Subcutaneous adipose tissue (tissue), 4 donors: ENCODE measurements around the gene EPM2A. TPM values are rescaled to one million over a fixed set of nuclear protein-coding genes. Genes with fewer than 3 reads are reported as not detected.

Experiments used
- total RNA-seq, 4 donors: library from RNA; depleted of rRNA; stranded (reverse); fragments of >200 nt; gene quantifications; one replicate each; pipeline ENCODE4 v1.1.0, GENCODE V29; 2016
- TF ChIP-seq, protein P1 (sequence below): fragments of 450-650 bp; IDR thresholded peaks from one replicate; pipeline ENCODE4 v1.5.1; 2016; ENCODE audit warnings: low read depth, mild to moderate bottlenecking, control low read depth, antibody characterized with exemption, moderate library complexity

Gene EPM2A
- total RNA-seq, 4 donors from 2014 or later: 7.3 to 30.7 (median 19.4) TPM

DNA sequence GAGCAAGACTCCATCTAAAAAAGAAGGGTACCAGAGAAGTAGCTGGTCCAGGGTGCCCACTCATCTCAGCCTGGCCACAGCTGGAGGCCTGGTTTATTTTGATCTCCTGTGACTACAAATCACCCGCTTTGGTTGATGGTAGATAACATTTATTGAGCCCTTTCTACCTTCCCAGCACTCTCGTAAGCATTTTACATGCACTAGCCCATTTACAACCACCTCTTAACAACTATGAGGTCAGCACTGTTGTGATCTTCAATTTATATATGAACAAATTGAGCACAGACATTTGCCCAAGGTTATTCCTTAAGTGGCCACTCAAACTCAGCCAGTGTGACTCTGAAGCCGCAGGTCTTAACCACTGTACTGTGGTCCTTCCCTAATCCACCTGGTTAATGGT is 104.7 kb downstream of the EPM2A start:
- TF ChIP-seq, protein P1, sequence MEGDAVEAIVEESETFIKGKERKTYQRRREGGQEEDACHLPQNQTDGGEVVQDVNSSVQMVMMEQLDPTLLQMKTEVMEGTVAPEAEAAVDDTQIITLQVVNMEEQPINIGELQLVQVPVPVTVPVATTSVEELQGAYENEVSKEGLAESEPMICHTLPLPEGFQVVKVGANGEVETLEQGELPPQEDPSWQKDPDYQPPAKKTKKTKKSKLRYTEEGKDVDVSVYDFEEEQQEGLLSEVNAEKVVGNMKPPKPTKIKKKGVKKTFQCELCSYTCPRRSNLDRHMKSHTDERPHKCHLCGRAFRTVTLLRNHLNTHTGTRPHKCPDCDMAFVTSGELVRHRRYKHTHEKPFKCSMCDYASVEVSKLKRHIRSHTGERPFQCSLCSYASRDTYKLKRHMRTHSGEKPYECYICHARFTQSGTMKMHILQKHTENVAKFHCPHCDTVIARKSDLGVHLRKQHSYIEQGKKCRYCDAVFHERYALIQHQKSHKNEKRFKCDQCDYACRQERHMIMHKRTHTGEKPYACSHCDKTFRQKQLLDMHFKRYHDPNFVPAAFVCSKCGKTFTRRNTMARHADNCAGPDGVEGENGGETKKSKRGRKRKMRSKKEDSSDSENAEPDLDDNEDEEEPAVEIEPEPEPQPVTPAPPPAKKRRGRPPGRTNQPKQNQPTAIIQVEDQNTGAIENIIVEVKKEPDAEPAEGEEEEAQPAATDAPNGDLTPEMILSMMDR: no peak

DNA sequence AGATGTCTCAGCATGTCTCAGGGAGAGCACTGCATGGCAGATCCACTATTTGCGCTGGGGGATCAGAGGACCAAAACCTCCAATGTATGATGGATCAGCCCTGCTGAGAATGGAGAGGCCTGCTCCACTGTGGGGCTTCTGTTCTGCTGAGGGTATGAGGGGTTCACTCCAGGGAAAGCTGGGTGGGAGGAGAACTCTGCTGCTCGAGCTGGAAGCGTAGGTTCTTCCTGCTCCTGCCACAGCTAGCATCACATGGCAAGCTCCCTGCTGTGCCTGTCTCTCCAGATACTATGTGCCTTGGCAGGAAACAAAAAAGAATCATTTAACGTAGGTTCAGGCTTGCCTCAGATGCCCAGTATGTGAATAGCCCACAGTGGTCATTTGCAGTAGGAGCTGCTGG is 105.8 kb downstream of the EPM2A start:
- TF ChIP-seq, protein P1: no peak

DNA sequence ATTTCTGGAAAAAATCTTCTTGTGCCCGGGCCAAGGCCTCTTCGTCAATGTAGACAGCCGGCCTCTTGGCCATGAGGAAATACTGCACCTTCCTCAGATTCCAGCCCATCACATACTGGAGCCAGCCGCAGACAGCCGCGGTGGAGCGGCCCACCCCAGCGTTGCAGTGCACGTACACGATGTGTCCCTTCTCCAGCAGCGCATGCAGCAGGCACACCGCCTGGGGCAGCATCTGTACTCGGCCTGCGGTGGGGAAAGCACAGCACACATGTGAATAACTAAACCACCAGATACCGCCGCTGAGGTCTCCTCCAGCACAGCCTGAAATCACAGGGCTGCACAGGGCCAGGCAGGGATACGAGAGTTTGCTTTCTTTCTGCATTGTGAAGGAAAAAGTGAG is 107.9 kb downstream of the EPM2A start:
- TF ChIP-seq, protein P1: no peak

DNA sequence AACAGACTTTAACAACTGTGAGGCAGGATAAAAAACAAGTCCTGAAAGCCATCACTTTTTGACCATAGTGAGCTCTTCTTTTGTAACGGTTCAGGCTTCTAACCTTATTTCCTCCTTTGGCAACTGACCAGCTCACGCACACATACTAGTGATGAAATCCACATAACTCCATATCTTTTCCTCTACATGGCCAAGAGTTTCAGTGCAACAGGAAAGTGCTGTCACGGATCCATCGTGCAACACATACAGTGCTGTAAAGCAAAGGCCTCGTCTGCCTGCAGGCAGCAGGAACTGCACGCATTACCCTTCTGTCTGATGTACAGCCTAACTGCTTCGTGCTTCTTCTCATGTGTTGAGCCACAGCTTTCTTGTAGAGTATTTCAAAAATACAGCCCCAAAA is 108.5 kb downstream of the EPM2A start:
- TF ChIP-seq, protein P1: no peak

DNA sequence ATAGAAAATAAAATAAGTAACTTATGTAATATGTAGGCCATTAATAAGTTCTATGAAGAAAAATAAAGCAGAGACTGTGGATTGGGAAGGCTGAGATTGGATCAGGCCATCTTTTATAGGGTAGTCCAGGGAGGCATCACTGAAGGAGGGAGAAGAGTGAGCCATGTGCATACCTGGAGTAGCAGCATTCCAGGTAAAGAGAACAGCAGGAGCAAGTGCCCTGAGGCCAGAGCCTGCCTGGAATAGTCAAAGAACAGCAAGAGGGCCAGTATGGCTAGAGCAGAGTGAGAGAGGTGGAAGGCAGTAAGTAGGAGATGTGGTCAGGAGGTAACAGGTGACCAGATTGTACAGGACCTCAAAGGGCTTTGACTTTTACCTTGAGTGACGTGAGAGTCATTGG is 112.1 kb downstream of the EPM2A start:
- TF ChIP-seq, protein P1: no peak

DNA sequence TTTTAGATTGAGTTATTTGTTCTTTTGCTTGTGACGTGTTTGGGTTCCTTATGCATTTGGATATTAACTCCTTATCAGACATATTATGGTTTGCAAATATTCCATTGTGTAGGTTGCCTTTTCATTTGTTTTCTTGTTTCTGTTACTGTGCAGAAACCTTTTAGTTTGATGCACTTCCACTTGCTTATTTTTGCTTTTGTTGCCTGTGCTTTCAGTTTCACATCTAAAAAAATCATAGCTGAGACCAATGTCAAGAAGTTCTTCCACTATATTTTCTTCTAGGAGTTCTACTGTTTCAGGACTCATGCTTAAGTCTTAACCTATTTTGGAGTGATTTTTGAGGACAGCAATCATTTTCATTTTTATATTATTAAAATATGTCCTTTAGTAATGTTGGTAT is 113.5 kb downstream of the EPM2A start:
- TF ChIP-seq, protein P1: no peak

DNA sequence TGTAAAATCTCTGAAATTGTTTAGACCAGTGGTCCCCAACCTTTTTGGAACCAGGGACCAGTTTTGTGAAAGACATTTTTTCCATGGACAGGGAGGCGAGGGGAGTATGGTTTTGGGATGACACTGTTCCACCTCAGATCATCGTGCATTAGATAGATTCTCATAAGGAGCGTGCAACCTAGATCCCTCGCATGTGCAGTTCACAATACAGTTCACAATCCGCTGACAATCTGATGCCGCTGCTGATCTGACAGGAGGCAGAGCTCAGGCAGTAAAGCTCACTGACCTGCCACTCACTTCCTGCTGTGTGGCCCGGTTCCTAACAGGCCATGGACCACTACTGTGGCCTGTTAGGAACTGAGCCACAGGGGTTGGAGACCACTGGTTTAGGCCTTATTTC is 115.2 kb downstream of the EPM2A start:
- TF ChIP-seq, protein P1: no peak

DNA sequence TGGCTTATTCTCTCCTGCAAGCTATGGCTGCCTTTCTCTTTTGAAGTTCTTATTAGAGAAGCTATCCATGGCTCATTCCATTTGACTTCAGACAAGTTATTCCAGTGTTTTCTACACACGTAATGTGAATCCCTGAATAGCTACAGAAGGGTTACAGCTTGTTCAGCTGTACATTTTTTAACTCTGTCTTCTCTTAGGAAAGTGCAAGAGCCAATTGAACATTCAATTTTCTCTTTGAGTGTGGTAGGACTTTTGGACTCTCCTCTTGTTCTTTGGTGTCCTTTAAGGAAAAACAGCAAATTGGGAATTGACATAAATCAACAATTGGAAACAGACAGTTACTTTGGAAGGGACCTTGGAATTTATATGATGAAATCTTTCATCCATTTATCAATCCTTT is 125.8 kb downstream of the EPM2A start:
- TF ChIP-seq, protein P1: no peak
